GM19395 (cell line): Measurements from ENCODE around the gene ANKRD18A.
"Not testable (repeated sequence)": the region's sequence is repeated elsewhere in the genome, so short reads cannot be mapped to it uniquely, and the experiment has no call there.

Experiments
- ATAC-seq: cut with Tn5 transposase; IDR thresholded peaks from one replicate; pipeline ENCODE4 v1.9.1; 2021; ENCODE audit warnings: mild to moderate bottlenecking, moderate library complexity; ENCODE audit not compliant: unreplicated experiment

Gene ANKRD18A

GRCh38 chr9:38629511-38629910 lies 9.1 kb upstream of the ANKRD18A start:
- no peak for ATAC-seq

- ATAC-seq, result no peak
Measured at GRCh38 chr9:38626006-38626405, 5.6 kb upstream of the ANKRD18A start.

GRCh38 chr9:38622951-38623350 lies 2.6 kb upstream of the ANKRD18A start:
- no peak for ATAC-seq

- ATAC-seq, result no peak
Measured at GRCh38 chr9:38622288-38622674, 1.9 kb upstream of the ANKRD18A start.

GRCh38 chr9:38621434-38622287 lies 1.3 kb upstream of the ANKRD18A start:
- peak; percentile 40 for ATAC-seq

GRCh38 chr9:38619556-38620447 lies 594 bp downstream of the ANKRD18A start:
- no peak for ATAC-seq

- ATAC-seq, result not testable (repeated sequence)
Measured at GRCh38 chr9:38598029-38598745, 22.2 kb downstream of the ANKRD18A start.

- not testable (repeated sequence) for ATAC-seq
Measured at GRCh38 chr9:38595117-38595516, 25.3 kb downstream of the ANKRD18A start.

GRCh38 chr9:38591346-38592063 lies 28.9 kb downstream of the ANKRD18A start:
- not testable (repeated sequence) for ATAC-seq

- ATAC-seq, result not testable (repeated sequence)
Measured at GRCh38 chr9:38583765-38584164, 36.6 kb downstream of the ANKRD18A start.

- ATAC-seq, result not testable (repeated sequence)
Measured at GRCh38 chr9:38580112-38580511, 40.3 kb downstream of the ANKRD18A start.

- not testable (repeated sequence) for ATAC-seq
Measured at GRCh38 chr9:38576181-38576580, 44.2 kb downstream of the ANKRD18A start.

- not testable (repeated sequence) for ATAC-seq
Measured at GRCh38 chr9:38566048-38566447, 54.3 kb downstream of the ANKRD18A start.

GRCh38 chr9:38565178-38565577 lies 55.2 kb downstream of the ANKRD18A start:
- ATAC-seq, result not testable (repeated sequence)

GRCh38 chr9:38563911-38564310 lies 56.5 kb downstream of the ANKRD18A start:
- ATAC-seq, result not testable (repeated sequence)

- not testable (repeated sequence) for ATAC-seq
Measured at GRCh38 chr9:38561134-38561533, 59.3 kb downstream of the ANKRD18A start.

GRCh38 chr9:38559172-38559571 lies 61.2 kb downstream of the ANKRD18A start:
- ATAC-seq, result not testable (repeated sequence)

- not testable (repeated sequence) for ATAC-seq
Measured at GRCh38 chr9:38557746-38558145, 62.6 kb downstream of the ANKRD18A start.

GRCh38 chr9:38554966-38555365 lies 65.4 kb downstream of the ANKRD18A start:
- not testable (repeated sequence) for ATAC-seq

- not testable (repeated sequence) for ATAC-seq
Measured at GRCh38 chr9:38553019-38553418, 67.4 kb downstream of the ANKRD18A start.
